ENCODE data around the gene RNASEL.

The RNASEL gene

GRCh38 chr1:182620924-182621585 is 32.0 kb upstream of the RNASEL start:
- DNase-seq (ENCODE audit: low read depth, low spot score), result no peak

- no peak for DNase-seq (ENCODE audit: low read depth, low spot score)
Measured at GRCh38 chr1:182617734-182618351, 28.8 kb upstream of the RNASEL start.

GRCh38 chr1:182617014-182617429 is 28.0 kb upstream of the RNASEL start:
- no peak for DNase-seq (ENCODE audit: low read depth, low spot score)

GRCh38 chr1:182616130-182617013 is 27.3 kb upstream of the RNASEL start:
- DNase-seq (ENCODE audit: low read depth, low spot score), result no peak

GRCh38 chr1:182615468-182616129 is 26.5 kb upstream of the RNASEL start:
- no peak for DNase-seq (ENCODE audit: low read depth, low spot score)

- DNase-seq (ENCODE audit: low read depth, low spot score), result no peak
Measured at GRCh38 chr1:182614796-182615454, 25.9 kb upstream of the RNASEL start.

GRCh38 chr1:182611787-182612186 is 22.7 kb upstream of the RNASEL start:
- no peak for DNase-seq (ENCODE audit: low read depth, low spot score)

GRCh38 chr1:182611326-182611725 is 22.3 kb upstream of the RNASEL start:
- DNase-seq (ENCODE audit: low read depth, low spot score), result no peak

GRCh38 chr1:182610606-182611194 is 21.6 kb upstream of the RNASEL start:
- no peak for DNase-seq (ENCODE audit: low read depth, low spot score)

- no peak for DNase-seq (ENCODE audit: low read depth, low spot score)
Measured at GRCh38 chr1:182608845-182609610, 20.0 kb upstream of the RNASEL start.

GRCh38 chr1:182608236-182608635 is 19.2 kb upstream of the RNASEL start:
- no peak for DNase-seq (ENCODE audit: low read depth, low spot score)

- DNase-seq (ENCODE audit: low read depth, low spot score), result no peak
Measured at GRCh38 chr1:182607566-182607965, 18.5 kb upstream of the RNASEL start.

GRCh38 chr1:182604175-182605164 is 15.4 kb upstream of the RNASEL start, which contains the start of gene RGS16:
RGS16 (minus strand) TSS chr1:182604389; CDS start chr1:182604259, 130 bp downstream.
- DNase-seq (ENCODE audit: low read depth, low spot score), result no peak

GRCh38 chr1:182603646-182604174 is 14.7 kb upstream of the RNASEL start:
- DNase-seq (ENCODE audit: low read depth, low spot score), result no peak

- DNase-seq (ENCODE audit: low read depth, low spot score), result no peak
Measured at GRCh38 chr1:182602935-182603645, 14.0 kb upstream of the RNASEL start.

GRCh38 chr1:182601913-182602312 is 12.9 kb upstream of the RNASEL start:
- DNase-seq (ENCODE audit: low read depth, low spot score), result no peak

GRCh38 chr1:182601416-182601786 is 12.3 kb upstream of the RNASEL start:
- DNase-seq (ENCODE audit: low read depth, low spot score), result no peak
